Measurements from ENCODE around the gene CYP27C1. TPM values are rescaled to one million over a fixed set of nuclear protein-coding genes. Genes with fewer than 3 reads are reported as not detected.

CYP27C1 gene
- total RNA-seq, 1 donor from 2014 or later = 4.5 TPM

DNA sequence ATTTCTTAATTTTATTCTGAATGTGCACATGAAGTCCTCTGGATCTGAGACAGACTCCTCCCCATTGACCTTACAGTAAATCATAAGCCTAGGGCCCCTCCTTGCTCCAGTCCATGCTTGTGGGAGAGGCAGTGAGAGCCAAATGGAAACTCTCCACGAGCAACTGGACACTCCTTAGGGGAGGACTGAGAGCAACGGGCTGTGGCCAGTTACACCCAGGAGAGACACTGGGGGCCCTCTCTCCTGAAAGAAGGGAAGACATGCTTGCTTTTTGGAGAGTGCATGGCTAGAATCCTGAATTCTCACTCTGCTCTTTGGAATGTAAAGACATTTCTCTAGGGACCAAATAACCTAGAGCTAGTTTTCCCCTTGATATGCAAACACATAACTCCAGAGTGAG lies 64.2 kb downstream of the CYP27C1 start:
- Mint-ChIP-seq H3K27ac (no peak overlapping the region), H3K4me3 (no peak overlapping the region), H3K27me3 (ENCODE audit: low read depth) (no peaks in the 10 kb centered on the region), H3K36me3 (no peaks in the 10 kb centered on the region), H3K4me1 (peaks cover 21% of the 10 kb centered on the region), H3K9me3 (peaks cover 5% of the 10 kb centered on the region)
- no peak for TF ChIP-seq CTCF (IDR thresholded peaks at IDR 0.05; ENCODE audit: unreplicated experiment)
- DNase-seq (ENCODE audit: low spot score in 2 of 2, unreplicated experiment in 2 of 2) = peak in 1 of 2 experiments; percentile 21

DNA sequence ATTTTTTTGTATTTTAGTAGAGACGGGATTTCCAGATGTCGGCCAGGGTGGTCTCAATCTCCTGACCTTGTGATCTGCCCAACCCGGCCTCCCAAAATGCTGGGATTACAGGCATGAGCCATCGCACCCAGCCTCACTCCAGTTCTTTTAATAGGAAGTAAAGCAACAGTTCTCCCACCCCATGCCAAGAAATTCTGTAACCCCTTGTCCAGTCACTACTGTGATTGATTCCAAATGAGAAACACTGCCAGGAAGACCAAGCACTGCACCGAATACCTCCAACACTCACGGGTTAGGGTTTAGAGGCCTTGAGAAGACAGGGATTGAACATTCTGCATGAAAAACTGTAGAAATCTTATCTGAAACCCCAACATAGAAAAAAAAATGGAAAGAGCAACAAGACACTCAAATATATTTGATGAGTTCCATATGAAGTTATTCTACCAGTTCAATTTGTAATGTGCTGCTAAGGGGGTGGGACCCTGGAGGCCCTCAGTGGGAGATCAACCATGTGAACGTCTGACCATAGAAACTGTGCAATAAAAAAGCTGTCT lies 65.0 kb downstream of the CYP27C1 start:
- H3K4me3 Mint-ChIP-seq = no peak overlapping the region
- no peak for TF ChIP-seq CTCF (IDR thresholded peaks at IDR 0.05; ENCODE audit: unreplicated experiment)
- peak in 1 of 2 experiments; percentile 20 for DNase-seq (ENCODE audit: low spot score in 2 of 2, unreplicated experiment in 2 of 2)
- no peaks in the 10 kb centered on the region for H3K36me3 Mint-ChIP-seq
- H3K4me1 Mint-ChIP-seq = peaks cover 21% of the 10 kb centered on the region
- no peaks in the 10 kb centered on the region for H3K27me3 Mint-ChIP-seq (ENCODE audit: low read depth)
- peak overlapping the region; percentile 16 for H3K27ac Mint-ChIP-seq
- peaks cover 6% of the 10 kb centered on the region for H3K9me3 Mint-ChIP-seq

DNA sequence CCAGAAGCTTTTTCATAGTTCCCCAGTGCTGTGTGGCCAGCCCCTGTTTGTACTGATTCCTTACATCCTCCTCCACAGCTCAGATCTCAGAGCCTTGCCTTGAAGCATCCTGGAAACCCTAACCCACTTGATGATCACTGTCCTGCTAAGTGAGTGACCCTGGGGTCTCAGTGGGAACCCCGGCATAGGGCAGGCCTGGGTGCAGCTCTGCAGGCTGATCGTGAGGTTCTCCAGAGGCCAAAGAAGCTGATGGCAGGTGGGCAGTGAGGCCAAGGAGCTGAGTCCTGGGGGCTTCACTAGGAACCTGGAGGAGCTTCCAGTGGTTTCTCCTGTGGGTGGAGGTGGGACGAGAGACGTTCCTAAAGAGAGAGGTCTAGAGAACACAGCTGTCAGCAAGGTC lies 65.7 kb downstream of the CYP27C1 start:
- H3K27ac Mint-ChIP-seq = no peak overlapping the region
- peak in 1 of 2 experiments; percentile 29 for DNase-seq (ENCODE audit: low spot score in 2 of 2, unreplicated experiment in 2 of 2)
- no peak for TF ChIP-seq CTCF (IDR thresholded peaks at IDR 0.05; ENCODE audit: unreplicated experiment)
- H3K27me3 Mint-ChIP-seq (ENCODE audit: low read depth) = no peaks in the 10 kb centered on the region
- peaks cover 9% of the 10 kb centered on the region for H3K9me3 Mint-ChIP-seq
- H3K36me3 Mint-ChIP-seq = peaks cover 2% of the 10 kb centered on the region
- H3K4me1 Mint-ChIP-seq = peaks cover 21% of the 10 kb centered on the region
- H3K4me3 Mint-ChIP-seq = no peak overlapping the region

- DNase-seq (ENCODE audit: low spot score in 2 of 2, unreplicated experiment in 2 of 2) = peak in 1 of 2 experiments; percentile 11
- peaks cover 21% of the 10 kb centered on the region for H3K4me1 Mint-ChIP-seq
- no peaks in the 10 kb centered on the region for H3K27me3 Mint-ChIP-seq (ENCODE audit: low read depth)
- H3K36me3 Mint-ChIP-seq = peaks cover 2% of the 10 kb centered on the region
- TF ChIP-seq CTCF (IDR thresholded peaks at IDR 0.05; ENCODE audit: unreplicated experiment) = no peak
- H3K27ac Mint-ChIP-seq = no peak overlapping the region
- H3K4me3 Mint-ChIP-seq = no peak overlapping the region
- peaks cover 10% of the 10 kb centered on the region for H3K9me3 Mint-ChIP-seq
Observed at GRCh38 chr2:127153691-127154158, 66.4 kb downstream of the CYP27C1 start.

GRCh38 chr2:127150996-127151395 lies 69.1 kb downstream of the CYP27C1 start:
- DNase-seq (ENCODE audit: low spot score in 2 of 2, unreplicated experiment in 2 of 2) = no peak
- no peak overlapping the region for H3K27ac Mint-ChIP-seq
- no peak overlapping the region for H3K4me3 Mint-ChIP-seq
- peaks cover 2% of the 10 kb centered on the region for H3K36me3 Mint-ChIP-seq
- TF ChIP-seq CTCF (IDR thresholded peaks at IDR 0.05; ENCODE audit: unreplicated experiment) = no peak
- peaks cover 10% of the 10 kb centered on the region for H3K4me1 Mint-ChIP-seq
- H3K27me3 Mint-ChIP-seq (ENCODE audit: low read depth) = no peaks in the 10 kb centered on the region
- peaks cover 14% of the 10 kb centered on the region for H3K9me3 Mint-ChIP-seq

Measured in mesothelial cell of epicardium (in vitro differentiated cells).